PC-3 (cell line): ENCODE measurements around the gene CARD6.
A peak's percentile ranks its signal among the peaks of the same experiment; 100 is the strongest.

Source experiments
- EZH2 ChIP-seq: fragments of 300-600 bp; sonication (generic); IDR thresholded peaks from one replicate; pipeline ENCODE4 v1.6.1; 2017; ENCODE audit warnings: antibody characterized with exemption, mild to moderate bottlenecking, low read length; ENCODE audit not compliant: unreplicated experiment
- EZH2phosphoT487 ChIP-seq: fragments of 300-600 bp; sonication (generic); IDR thresholded peaks from 2 replicates; pipeline ENCODE4 v1.6.1; 2018; ENCODE audit warnings: mild to moderate bottlenecking, antibody characterized with exemption, low read length, borderline replicate concordance
- TF ChIP-seq, protein P1 (sequence below): fragments of 300-600 bp; sonication (generic); conservative IDR thresholded peaks from 2 replicates; pipeline ENCODE4 v1.5.1; 2017; ENCODE audit warnings: antibody characterized with exemption, low read depth, mild to moderate bottlenecking, low read length

- no peak for TF ChIP-seq EZH2
- TF ChIP-seq EZH2phosphoT487: no peak
- TF ChIP-seq, protein P1, sequence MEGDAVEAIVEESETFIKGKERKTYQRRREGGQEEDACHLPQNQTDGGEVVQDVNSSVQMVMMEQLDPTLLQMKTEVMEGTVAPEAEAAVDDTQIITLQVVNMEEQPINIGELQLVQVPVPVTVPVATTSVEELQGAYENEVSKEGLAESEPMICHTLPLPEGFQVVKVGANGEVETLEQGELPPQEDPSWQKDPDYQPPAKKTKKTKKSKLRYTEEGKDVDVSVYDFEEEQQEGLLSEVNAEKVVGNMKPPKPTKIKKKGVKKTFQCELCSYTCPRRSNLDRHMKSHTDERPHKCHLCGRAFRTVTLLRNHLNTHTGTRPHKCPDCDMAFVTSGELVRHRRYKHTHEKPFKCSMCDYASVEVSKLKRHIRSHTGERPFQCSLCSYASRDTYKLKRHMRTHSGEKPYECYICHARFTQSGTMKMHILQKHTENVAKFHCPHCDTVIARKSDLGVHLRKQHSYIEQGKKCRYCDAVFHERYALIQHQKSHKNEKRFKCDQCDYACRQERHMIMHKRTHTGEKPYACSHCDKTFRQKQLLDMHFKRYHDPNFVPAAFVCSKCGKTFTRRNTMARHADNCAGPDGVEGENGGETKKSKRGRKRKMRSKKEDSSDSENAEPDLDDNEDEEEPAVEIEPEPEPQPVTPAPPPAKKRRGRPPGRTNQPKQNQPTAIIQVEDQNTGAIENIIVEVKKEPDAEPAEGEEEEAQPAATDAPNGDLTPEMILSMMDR: peak; percentile 43; the same call in 1 of the 2 replicates
Measured at GRCh38 chr5:40841068-40841805, at the start of gene CARD6.
